OCI-M2 (cell line): ENCODE results near the gene ASF1B.

ENCODE experiments used
- DNase-seq: peaks from one replicate; lab custom pipeline; 2025; ENCODE audit not compliant: unreplicated experiment; lab: John Stamatoyannopoulos, UW

The ASF1B gene

DNA sequence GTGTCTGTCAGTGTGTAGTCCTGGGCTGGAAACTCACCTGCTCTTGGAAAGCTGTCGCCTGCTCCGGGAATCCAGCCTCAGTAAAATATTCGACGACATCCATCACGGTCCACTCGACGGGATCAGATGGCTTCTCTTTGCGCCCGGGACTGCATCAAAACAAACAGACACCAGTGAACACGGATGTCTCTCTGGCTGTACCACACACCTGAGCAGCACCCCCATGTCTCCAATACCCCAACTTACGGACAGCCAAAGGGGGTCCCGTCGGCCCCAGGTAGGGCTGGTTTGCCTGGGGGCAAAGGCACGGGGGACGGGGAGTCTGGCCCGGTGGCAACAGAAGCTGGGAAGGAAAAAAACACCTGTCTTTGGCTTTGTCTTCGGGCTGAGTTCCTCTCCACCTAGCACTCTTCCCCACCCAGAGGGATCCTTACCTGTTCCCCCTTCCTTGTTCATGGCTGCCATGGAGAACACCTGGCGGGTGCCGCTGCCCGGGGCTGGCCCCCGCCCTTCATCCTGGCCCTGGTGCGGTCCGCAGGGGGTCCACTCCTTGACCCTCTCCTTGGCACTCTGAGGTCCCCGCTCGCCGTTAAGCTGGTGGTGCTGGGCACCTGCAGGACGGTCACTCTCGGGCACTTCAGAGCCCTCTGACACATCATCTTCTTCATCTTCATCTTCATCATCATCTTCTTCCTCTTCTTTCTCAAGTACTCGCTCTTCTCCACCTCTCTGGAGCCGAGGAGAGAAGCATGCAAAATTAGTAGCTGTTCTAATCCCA lies 47.6 kb downstream of the ASF1B start:
- no peak for DNase-seq

DNA sequence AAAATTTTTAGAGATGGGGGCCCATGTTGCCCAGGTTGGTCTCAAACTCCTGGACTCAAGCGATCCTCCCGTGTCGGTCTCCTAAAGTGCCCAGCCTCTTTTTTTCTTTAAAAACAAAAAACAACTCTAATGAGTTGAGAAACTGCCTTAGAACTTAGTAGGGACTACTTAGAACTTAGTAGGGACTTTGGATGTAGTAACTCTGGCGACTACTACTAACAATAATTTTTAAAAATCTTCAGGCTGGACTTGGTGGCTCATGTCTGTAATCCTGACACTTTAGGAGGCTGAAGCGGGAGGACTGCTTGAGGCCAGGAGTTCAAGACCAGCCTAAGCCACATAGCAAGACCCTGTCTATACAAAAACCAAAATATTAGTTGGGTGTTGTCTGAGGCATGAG lies 50.3 kb downstream of the ASF1B start:
- no peak for DNase-seq

DNA sequence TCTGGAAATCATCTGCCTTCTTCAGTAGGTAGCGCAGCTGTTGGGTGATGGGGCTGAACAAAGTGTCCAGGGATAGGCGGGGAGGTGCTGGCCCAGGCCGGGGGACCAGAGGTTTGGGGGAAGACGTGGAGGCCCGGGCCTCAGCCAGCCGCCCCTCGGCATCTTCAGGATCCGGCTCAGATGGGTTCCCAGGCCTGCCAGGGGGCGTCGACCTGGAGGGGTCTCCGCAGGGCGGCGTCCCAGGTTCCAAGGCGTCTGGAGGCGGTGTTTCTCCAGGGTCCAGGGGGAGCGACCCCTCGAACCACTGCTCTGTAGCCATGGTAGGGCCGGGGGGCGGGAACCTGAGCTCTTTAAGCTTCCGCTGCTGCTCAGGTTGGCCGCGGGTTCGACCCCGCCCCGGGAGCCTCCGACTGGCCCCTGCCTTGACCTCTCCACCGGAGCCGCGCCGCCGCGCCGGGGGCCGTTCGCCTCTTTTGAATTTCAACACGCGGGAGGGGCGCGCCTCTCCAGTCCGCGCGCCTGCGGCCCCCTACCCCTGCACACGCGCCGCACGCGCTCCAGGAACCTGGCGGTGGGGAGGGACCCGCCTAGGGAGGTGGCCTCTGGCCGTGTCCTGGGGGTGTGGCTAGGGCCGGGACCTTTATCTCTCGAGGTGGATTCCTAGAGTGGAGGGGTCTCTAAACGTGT lies 50.9 kb downstream of the ASF1B start, which contains the start of gene C19orf67:
Gene C19orf67, minus strand, starts transcription at position 475 of the 687 bp plus-strand sequence. Its CDS starts 156 bp downstream, at position 319.
- no peak for DNase-seq

DNA sequence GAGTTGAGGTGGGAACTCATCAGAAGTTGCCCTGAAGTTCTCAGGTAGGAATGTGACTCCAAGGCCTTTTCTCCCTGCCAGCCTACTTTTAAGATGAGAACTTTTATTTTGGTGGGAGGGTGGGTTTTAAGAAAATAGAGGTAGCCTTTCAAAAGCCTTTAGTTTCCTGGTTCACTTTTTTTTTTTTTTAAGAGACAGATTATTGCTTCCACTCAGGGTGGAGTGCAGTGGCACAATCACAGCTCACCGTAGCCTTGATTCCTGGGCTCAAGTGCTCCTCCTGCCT lies 53.8 kb downstream of the ASF1B start:
- no peak for DNase-seq

DNA sequence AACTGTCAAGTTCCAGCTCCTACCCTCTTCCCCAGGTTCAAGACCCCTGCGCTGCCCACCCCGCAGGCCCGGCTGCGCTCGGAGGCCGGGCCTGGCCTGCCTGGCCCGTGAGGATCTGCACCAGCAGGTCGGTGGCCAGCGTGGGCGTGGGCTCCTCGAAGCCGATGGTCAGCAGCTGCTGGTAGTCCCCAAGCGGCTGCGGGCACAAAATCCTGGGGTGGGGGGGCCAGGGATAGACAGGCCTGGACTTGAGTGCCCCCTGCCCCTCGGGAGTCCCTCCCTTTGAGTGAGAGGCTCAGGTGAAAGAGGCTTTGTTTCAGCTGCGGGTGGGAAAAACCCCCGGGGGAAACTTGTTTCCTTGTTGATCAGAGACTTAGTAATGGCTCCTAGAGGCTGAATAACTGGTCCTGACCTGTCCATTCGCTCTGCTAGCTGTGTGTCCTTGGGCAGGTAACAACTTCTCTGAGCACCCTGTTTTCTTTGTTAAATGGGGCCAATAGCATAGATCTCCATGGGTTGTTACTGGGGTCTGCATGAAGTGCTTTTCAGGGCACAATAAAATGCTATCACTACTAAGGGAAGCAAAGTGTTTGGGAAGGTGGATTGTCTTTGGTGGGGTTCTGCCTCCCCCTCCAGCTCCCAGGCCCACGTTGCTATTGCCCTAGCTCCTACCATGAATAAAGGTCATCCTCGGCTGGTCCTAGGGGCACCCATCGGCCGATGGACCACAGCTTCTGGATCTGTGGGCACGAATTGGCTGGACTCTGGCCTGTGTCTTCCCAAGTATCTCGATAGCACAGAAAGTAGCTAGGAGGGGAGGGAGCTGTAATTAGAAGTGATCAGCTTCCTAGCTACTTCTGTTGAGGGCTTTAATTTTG lies 54.4 kb downstream of the ASF1B start:
- no peak for DNase-seq

DNA sequence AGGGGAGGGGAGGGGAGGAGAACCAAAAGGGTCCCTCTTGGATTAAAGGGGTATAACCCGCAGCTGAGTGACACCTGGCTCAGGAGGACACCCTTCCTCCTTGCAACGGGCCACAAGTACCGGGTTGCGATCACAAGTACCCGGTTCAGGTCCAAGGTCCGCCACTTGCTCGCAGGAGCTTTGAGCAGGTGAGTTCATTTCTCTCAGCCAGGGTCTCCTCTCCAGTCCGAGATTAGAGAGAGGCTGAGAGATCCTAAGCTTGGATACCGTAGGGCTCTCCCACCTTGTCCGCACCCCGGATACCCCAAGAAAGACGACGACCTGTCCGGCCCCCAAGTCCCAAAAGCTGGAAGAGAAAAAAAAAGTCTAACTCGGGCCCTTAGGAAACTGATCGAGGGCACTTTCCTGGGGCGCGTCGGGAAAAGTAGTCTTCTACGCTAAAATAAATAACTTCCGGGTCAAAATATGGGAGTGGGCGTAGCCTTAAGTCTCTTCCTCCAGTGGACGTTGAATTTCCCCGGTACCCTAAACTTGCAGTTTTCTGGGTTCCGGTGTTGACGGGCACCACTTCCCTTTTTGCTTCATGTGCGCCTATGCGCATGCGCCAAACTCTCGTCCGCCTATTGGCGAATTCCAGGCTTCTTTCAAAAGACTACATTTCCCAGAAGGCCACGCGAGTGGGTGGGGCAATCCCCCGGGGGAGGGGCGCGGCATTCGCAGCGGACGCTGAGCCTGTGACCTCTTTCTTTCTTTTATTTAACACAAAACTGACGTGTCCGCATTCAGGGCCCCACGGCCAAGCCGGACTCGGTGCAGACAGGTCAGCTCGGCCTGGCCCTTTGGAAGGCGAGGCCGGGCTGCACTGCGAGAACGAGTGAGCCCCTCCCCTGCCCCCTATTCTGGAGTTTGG lies 55.2 kb downstream of the ASF1B start:
- DNase-seq = peak; percentile 98

DNA sequence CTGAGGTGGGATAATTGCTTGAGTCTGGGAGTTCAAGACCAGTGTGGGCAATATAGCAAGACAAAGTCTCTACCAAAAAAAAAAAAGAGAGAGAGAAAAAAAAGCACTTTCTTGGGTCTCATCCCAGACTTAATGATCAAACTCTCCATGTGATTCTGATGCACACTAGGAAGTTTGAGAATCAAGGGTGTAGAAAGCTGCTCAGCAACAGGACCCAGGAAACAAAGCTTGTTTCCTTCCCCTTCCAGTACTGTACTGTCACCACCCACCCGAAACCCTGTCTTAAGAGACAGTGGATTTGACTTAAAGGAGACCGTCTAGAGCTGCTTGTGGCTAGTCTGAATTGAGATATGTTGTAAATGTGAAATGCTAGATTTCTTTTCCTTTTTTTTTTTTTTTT lies 58.0 kb downstream of the ASF1B start:
- no peak for DNase-seq

DNA sequence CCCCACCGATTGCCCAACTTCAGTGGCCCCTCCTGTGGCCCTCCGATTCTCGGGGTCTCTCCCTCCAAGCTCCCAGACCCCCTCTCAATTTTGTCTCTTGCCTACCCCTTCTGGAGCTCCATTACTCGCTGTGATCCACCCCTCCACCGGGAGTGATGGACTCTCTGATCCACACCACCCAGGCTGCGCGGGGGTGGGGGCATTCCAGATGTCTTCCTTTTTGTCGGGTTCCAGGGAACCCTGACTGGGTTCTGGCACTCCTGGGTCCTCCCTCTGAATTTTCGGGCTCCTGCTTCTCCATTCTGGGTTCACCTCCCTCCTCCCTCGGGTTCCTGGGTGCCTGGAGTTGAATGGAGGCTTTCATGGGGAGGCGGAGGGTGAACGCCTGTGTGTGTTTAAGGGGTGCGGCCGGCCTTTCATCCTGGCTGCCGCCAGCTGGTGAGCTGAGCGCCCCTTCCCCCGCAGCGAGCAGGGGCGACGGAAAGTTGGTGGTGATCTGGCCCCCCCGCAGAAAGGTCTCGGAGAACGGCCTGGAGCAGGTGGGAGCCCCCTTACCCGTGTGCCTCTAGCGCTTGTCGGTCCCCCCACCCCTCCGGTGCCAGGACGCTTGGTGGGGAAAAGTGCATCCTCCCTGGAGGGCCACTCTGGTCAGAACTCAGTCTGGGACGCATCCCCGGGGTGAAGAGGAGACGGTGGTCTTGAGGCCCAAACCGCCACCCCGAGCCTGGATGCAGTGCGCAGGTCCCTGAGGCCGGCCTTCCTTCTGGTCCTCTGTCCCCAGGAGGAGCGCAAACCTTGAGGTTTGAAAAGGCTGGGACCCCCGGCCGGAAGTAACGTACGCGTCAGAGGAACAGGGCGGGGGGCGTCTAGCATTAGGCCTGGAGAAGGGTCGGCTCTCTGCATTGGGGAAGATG lies 62.2 kb downstream of the ASF1B start:
- peak; percentile 86 for DNase-seq

DNA sequence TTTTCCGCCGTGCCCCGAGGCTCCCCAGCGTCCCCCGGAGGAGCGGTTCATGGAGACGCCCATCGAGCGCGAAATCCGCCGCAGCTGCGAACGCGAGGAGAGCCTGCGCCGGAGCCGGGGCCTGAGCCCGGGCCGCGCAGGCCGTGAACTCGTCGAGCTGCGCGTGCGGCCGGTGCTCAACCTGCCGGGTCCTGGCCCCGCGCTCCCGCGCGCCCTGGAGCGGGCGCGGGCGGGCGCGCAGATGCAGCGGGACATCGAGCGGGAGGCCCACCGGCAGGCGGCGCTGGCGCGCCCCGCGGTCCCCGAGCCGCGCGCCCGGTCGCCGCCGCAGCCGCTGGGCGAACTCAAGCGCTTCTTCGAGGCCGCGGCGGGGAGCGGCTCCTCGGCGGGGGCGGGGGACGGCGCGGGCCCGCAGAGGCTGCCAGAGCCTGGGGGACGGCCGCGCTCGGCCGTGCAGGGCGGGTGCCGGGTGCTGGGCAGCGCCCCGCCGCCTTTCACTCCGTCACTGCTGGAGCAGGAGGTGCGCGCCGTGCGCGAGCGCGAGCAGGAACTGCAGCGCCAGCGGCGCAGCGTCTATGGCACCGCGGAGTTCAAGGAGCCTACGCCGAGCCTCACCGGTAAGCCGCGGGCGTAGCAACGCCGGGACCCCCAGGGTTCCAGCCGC lies 63.0 kb downstream of the ASF1B start:
- peak; percentile 86 for DNase-seq

DNA sequence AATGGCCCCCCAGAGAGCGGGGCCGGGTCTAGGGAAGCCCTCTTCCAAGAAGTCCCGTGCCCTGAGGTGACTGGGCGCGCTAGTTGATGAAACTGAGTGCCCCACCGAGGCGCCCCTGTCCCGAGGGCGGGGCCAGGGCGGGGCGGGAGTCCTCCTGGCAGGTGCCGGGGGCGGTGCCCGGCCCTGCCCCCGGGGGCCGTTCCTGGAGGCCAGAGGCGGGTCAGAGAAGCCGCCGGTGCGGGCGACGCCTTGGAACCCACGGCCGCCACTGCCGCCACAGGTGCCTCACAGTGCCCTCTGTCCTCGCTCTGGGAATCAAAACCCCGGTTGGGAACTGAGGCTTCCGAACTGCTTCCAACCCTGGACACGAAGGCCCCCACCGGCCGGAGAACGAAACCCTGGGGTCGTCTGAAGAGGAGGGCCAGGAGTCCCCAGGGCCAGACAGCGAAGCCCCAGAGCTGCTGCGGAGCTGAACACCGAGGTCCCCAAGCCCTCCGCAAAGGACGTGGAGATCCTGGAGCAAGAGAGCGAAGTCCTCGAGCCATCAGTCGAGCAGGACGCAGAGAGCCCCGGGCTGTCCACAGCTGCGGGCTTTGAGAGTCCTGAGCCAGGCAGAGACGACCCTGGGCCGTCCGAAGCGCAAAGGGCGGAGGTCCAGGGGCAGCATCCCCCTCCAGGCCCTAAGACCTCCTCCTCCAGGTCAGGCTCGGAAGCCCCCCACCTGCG lies 63.7 kb downstream of the ASF1B start, which contains the start of gene MISP3:
Gene MISP3, plus strand, starts transcription at position 252 of the 726 bp plus-strand sequence. CDS start 524 bp downstream, outside the sequence.
- DNase-seq = no peak

DNA sequence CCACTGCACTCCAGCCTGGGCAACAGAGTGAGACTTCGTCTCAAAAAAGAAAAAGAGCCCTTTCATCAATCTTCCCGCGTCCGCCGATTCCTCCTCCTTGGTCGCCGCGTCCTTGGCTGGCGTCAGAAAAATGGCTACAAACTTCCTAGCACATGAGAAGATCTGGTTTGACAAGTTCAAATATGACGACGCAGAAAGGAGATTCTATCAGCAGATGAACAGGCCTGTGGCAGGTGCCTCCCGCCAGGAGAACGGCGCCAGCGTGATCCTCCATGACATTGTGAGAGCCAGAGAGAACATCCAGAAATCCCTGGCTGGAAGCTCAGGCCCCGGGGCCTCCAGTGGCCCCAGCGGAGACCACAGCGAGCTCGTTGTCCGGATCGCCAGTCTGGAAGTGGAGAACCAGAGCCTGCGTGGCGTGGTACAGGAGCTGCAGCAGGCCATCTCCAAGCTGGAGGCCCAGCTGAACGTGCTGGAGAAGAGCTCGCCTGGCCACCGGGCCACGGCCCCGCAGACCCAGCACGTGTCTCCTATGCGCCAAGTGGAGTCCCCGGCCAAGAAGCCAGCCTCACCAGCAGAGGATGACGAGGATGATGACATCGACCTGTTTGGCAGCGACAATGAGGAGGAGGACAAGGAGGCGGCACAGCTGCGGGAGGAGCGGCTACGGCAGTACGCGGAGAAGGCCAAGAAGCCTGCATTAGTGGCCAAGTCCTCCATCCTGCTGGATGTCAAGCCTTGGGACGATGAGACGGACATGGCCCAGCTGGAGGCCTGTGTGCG lies 65.9 kb downstream of the ASF1B start:
- no peak for DNase-seq
